K562 (cell line): ENCODE data around the gene CTSS. TPM values are rescaled to one million over a fixed set of nuclear protein-coding genes. Genes with fewer than 3 reads are reported as not detected.

ENCODE experiments used
- BRD4 ChIP-seq: fragments of 200-600 bp; sonication (generic); IDR thresholded peaks from 2 replicates; pipeline ENCODE4 v1.6.1; 2017; ENCODE audit warnings: inconsistent platforms
- CREM ChIP-seq: IDR thresholded peaks from 2 replicates; pipeline ENCODE4 v1.6.1; 2014; ENCODE audit warnings: antibody characterized with exemption, low read depth
- CTCF ChIP-seq, 3 experiments: IDR thresholded peaks in 2 of 3; conservative IDR thresholded peaks in 1 of 3; 2 replicates each; pipeline ENCODE4 v1.5.1; 2011 to 2012; ENCODE audit warnings: low read length in 3 of 3, mild to moderate bottlenecking in 3 of 3, control low read depth in 2 of 3, improper control_type of control experiment in 1 of 3, inconsistent platforms in 1 of 3, low read depth in 1 of 3, mixed read lengths in 1 of 3, moderate library complexity in 1 of 3; ENCODE audit not compliant: insufficient read depth in 2 of 3
- E2F4 ChIP-seq: sonication (generic); formaldehyde crosslinking; IDR thresholded peaks from 2 replicates; pipeline ENCODE4 v1.8.0; 2022; ENCODE audit warnings: mild to moderate bottlenecking, low read depth, missing genetic modification reagents
- MLLT1 ChIP-seq, 2 experiments: fragments of 450-650 bp; IDR thresholded peaks; 2 replicates each; pipeline ENCODE4 v1.6.1; 2016
- NR3C1 ChIP-seq: sonication (generic); formaldehyde crosslinking; IDR thresholded peaks from 2 replicates; pipeline ENCODE4 v1.8.1; 2022; ENCODE audit warnings: missing genetic modification reagents
- SMC3 ChIP-seq: conservative IDR thresholded peaks from 2 replicates; pipeline ENCODE4 v1.6.1; 2011; ENCODE audit warnings: low read depth, low read length, improper control_type of control experiment; ENCODE audit not compliant: insufficient read depth
- ZNF780A ChIP-seq: fragments of 250-450 bp; sonication (Bioruptor Pico); IDR thresholded peaks from 2 replicates; pipeline ENCODE4 v1.5.0; 2021; ENCODE audit warnings: mild to moderate bottlenecking
- polyA plus RNA-seq, 8 experiments: library from polyadenylated mRNA; depleted of rRNA in 4 of 8; stranded (reverse) in 5 of 8; unstranded in 3 of 8; fragments of >200 nt; fragmentation: Nextera tagmentation in 2 of 8; fragmentation: Illumina TruSeq in 1 of 8; extraction: Ambion mirVana in 2 of 8; extraction: Trizol in 1 of 8; gene quantifications; 2 replicates each; pipeline versions ENCODE4 v1.2.1 to v1.2.3, GENCODE V29; 2011 to 2014; ENCODE audit warnings: inconsistent platforms in 1 of 8, missing spikeins in 1 of 8
- total RNA-seq, 7 experiments: library from RNA; depleted of rRNA in 6 of 7; stranded (reverse); fragments of >200 nt in 6 of 7; fragmentation: Illumina TruSeq in 2 of 7; extraction: Trizol in 2 of 7; gene quantifications; 2 replicates each; pipeline versions ENCODE4 v1.2.1 to v1.2.3, GENCODE V29; 2011 to 2021; ENCODE audit warnings: low replicate concordance in 1 of 7

Gene CTSS
- total and polyA plus RNA-seq, 9 of the 15 experiments (the other 6 are each of a cell fraction or from before 2014, with no cell fraction given): 8.6 to 24.9 (median 10.3) TPM

GRCh38 chr1:150813028-150813707 lies 47.6 kb upstream of the CTSS start (continued):
- TF ChIP-seq CTCF (IDR thresholded peaks at IDR 0.05 in 2 of 3, conservative IDR thresholded peaks at IDR 0.05 in 1 of 3; ENCODE audit: insufficient read depth in 2 of 3, low read depth in 1 of 3, low read length in 3 of 3) (peak; percentile 86 to 92 (median 90)), MLLT1 (IDR thresholded peaks at IDR 0.05) (no peak), E2F4 (CRISPR knock-in tag) (no peak), ZNF780A (CRISPR knock-in tag) (no peak), NR3C1 (CRISPR knock-in tag) (no peak), SMC3 (peak; percentile 93), BRD4 (no peak), CREM (peak; percentile 30; the same call in 1 of the 2 replicates)
